ENCODE data around the gene RNF123.

DNA sequence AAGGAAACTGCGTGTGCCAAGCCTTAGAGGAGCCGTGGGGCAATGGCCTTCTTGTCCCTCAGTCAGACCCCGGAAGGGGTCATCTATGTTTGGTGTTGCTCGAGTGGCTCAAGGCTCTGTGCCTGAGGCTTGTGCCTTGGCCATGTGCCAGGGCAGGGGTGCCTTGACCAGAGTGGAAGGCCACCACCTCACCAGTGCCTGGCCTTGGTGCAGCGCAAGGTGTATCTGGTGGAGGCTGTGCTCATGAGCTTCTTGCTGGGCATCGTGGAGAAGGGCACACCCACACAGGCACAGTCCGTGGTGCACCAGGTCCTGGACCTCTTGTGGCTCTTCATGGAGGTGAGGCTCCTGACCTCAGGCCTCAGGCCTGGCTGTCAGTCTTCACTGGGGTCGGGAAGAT, 10.7 kb downstream of the RNF123 start:
- TF ChIP-seq, protein P1, sequence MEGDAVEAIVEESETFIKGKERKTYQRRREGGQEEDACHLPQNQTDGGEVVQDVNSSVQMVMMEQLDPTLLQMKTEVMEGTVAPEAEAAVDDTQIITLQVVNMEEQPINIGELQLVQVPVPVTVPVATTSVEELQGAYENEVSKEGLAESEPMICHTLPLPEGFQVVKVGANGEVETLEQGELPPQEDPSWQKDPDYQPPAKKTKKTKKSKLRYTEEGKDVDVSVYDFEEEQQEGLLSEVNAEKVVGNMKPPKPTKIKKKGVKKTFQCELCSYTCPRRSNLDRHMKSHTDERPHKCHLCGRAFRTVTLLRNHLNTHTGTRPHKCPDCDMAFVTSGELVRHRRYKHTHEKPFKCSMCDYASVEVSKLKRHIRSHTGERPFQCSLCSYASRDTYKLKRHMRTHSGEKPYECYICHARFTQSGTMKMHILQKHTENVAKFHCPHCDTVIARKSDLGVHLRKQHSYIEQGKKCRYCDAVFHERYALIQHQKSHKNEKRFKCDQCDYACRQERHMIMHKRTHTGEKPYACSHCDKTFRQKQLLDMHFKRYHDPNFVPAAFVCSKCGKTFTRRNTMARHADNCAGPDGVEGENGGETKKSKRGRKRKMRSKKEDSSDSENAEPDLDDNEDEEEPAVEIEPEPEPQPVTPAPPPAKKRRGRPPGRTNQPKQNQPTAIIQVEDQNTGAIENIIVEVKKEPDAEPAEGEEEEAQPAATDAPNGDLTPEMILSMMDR (IDR thresholded peaks at IDR 0.05), result no peak
- TF ChIP-seq EZH2 (IDR thresholded peaks at IDR 0.05; ENCODE audit: borderline replicate concordance, insufficient read depth, low read depth, low read length, poor library complexity, severe bottlenecking), result no peak
